Measurements from ENCODE around the gene DIAPH2.

DNA sequence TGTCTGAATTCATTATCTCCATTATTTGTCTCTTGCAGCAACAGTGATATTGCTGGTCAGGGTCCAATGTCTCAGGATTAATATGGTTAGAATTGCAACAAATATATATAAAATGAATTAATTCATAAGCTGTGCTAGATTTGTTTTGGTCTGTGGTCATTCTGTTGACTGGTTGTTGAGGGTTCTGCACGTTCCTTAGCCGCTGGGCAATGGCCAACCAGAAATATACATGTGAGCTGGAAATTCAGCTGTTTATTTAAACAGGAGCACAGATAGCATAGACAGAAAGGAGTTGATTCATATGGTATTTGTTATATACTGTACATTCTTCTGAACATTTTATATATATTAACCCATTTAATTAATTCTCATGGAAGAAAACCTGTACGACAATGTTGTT lies 299.9 kb downstream of the DIAPH2 start:
- TF ChIP-seq, protein P1, sequence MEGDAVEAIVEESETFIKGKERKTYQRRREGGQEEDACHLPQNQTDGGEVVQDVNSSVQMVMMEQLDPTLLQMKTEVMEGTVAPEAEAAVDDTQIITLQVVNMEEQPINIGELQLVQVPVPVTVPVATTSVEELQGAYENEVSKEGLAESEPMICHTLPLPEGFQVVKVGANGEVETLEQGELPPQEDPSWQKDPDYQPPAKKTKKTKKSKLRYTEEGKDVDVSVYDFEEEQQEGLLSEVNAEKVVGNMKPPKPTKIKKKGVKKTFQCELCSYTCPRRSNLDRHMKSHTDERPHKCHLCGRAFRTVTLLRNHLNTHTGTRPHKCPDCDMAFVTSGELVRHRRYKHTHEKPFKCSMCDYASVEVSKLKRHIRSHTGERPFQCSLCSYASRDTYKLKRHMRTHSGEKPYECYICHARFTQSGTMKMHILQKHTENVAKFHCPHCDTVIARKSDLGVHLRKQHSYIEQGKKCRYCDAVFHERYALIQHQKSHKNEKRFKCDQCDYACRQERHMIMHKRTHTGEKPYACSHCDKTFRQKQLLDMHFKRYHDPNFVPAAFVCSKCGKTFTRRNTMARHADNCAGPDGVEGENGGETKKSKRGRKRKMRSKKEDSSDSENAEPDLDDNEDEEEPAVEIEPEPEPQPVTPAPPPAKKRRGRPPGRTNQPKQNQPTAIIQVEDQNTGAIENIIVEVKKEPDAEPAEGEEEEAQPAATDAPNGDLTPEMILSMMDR (conservative IDR thresholded peaks at IDR 0.05 in 1 of 2, IDR thresholded peaks at IDR 0.05 in 1 of 2; ENCODE audit: low read depth in 1 of 2, low read length in 2 of 2): no peak
- TF ChIP-seq EZH2 (IDR thresholded peaks at IDR 0.05; ENCODE audit: low read length, missing control alignments): no peak

All from fibroblast of lung (primary cell).